C4-2B (cell line): Measurements from ENCODE around the gene DLG2.

Experiments used
- ZFX ChIP-seq: fragments of 450-650 bp; IDR thresholded peaks from 2 replicates; pipeline ENCODE4 v1.6.1; 2017
- TF ChIP-seq, protein P1 (sequence below): fragments of 450-650 bp; conservative IDR thresholded peaks from 2 replicates; pipeline ENCODE4 v1.5.1; 2017; ENCODE audit warnings: mild to moderate bottlenecking

DNA sequence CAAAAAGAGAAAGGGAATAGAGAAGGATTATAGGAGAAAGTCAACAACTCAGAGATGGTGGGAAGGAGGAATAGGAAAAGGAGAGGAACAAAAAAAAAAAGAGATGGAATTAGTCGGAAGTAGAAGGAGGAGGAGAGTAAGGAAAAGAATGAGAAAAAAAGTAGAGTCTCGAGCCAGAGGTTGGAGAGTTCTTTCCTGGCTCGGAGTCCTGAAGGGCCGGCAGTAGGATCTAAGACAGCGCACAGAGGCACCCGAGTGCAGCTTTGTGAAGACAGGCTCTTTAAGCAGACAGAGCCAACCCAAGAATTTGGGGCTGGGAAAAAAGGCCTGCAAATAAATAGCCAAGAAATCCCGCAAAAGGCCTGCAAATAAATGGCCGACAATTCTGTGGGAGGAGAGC is 2170.6 kb downstream of the DLG2 start:
- TF ChIP-seq, protein P1, sequence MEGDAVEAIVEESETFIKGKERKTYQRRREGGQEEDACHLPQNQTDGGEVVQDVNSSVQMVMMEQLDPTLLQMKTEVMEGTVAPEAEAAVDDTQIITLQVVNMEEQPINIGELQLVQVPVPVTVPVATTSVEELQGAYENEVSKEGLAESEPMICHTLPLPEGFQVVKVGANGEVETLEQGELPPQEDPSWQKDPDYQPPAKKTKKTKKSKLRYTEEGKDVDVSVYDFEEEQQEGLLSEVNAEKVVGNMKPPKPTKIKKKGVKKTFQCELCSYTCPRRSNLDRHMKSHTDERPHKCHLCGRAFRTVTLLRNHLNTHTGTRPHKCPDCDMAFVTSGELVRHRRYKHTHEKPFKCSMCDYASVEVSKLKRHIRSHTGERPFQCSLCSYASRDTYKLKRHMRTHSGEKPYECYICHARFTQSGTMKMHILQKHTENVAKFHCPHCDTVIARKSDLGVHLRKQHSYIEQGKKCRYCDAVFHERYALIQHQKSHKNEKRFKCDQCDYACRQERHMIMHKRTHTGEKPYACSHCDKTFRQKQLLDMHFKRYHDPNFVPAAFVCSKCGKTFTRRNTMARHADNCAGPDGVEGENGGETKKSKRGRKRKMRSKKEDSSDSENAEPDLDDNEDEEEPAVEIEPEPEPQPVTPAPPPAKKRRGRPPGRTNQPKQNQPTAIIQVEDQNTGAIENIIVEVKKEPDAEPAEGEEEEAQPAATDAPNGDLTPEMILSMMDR, result no peak
- no peak for TF ChIP-seq ZFX
